HG02678 (cell line): ENCODE data around the gene PLA2G4B.

Experiments
- ATAC-seq: cut with Tn5 transposase; IDR thresholded peaks from one replicate; pipeline ENCODE4 v1.9.1; 2021; ENCODE audit warnings: mild to moderate bottlenecking, moderate library complexity; ENCODE audit not compliant: unreplicated experiment

The PLA2G4B gene

DNA sequence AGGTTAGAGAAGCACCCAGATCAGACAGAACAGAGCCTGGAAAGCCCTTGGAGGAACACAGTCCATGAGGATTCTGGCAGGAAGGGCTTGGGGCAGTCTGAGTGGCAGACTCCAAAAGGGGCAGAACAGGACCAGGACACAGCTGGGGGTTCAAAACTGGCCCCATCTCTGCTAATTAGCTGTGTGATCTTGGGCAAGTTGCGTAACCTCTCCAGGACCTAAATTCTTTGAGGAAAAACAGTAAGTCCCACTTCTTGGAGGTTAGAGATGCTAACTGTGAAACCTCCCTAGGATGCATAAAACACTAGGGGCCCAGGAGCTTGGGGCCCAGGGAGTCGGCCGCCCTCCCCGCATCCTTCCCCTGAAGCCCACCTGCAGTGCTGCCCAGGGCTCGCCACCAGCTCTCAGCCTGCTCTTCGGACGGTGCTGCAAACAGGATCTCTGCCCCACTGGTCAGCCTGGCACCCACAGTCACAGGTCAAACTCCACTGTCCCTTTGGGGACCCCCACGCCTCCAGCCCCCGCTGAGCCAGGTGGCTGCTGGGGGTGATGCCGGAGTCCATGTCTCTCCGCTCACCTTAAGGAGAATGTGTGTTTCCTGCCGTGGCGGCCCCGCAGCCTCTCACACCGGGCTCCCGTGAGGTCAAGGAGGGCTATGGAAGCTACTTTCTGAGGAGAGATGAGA, 12.0 kb downstream of the PLA2G4B start:
- ATAC-seq, result no peak

DNA sequence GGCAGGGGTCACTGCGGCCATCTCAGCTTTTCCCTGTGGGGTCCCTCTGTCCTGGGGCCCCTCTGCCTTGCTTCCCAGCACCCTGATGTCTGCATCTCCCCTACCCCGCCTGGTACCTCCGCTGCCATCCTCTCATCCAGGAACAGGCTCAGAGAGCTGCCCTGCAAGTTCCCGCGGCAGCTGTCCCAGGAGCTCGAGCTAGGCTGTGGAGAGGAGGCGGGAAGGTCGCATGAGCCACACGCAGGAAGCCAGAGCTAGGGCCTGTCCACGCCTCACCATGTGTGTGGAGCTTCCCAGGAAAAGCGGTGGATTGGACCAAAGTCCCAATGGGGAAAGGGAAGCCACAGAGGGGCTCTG, 12.5 kb downstream of the PLA2G4B start:
- ATAC-seq, result no peak

DNA sequence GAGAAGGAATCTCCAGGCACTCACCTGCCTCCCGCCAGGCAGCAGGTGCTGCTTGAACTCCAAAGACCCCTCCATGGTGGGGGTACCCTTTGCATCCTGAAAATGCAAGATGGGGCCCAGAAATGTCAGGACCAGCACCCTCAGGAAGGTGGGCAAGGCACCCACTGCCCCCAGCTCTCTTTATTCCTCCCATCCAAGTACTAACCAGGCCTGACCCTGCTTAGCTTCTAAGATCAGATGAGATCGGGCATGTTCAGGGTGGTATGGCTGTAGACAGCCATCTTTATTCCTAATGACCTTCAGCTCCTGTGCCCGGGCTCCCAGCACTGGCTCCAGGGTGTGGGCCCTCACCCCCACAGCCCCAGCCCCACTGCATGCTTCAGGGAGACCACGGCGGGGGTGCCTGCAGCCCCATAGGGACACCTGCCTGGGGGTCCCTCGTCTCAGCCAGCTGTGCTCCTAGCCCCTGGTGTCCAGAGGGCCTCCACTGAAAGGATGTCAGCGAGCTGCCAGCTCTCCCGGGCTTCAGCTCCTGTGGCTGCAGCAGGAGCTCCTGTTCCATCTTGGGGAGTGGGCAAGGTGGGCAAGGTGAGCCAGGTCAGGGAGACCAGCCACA, 13.2 kb downstream of the PLA2G4B start:
- no peak for ATAC-seq

DNA sequence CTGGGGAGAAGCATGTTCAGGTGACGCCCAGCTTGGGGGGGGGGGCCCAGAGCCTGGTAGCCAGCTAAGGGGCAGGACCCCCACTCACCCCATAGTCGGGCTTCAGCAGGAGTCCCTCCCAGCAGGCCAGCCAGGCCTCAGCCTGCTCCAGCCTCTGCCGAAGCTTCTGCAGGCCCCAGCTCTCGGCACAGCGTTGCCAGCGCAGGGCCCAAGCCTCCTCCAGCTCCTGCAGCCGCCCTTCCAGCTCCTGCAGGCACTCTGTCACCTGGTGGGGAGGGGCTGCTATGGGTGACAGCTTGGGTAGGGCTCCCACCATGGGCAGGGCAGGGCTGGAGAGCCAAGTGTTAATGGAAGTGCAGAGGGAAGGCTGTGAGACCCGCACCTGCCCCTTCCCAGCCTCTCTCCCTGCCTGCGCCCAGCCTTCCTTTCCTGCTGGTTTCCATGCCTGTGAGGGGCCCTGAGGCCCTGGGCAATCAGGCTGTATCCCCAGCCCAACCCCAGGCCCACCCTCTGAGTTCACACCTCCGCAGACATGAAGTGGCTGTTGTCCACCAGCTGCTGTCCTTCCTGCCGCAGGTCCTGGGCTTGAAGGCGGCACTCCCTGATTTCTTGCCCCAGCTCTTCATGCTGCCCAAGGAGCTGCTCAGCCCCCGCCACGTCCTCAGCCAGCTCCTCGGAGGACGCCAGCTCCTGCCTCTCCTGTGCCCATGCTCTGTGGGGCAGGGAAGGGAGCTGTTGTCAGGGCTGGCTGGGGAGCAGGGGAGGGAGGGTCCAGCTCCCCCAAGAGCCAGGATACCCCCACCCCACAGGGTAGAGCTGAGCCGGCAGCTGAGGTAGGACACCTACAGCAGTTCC, 14.3 kb downstream of the PLA2G4B start:
- ATAC-seq, result no peak

DNA sequence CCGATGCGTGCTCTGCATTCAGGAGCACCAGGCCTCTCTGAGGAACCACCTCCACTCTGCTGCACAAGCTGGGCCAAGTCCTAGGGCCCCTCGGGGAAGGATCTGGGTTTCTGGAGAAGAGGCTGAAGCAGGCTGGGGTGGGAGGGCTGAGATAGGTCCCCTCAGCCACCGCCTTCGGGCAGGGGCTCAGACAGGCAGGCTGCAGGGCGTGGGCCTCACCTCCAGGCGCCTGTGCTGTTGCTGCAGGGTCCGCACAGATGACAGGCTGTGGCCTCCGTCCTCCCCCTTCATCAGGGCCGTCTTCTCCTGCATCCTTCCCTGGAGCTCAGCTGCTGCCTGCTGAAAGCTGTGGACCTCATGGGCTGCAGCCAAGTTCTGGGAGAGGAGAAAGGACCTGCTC, 15.2 kb downstream of the PLA2G4B start:
- ATAC-seq, result no peak

DNA sequence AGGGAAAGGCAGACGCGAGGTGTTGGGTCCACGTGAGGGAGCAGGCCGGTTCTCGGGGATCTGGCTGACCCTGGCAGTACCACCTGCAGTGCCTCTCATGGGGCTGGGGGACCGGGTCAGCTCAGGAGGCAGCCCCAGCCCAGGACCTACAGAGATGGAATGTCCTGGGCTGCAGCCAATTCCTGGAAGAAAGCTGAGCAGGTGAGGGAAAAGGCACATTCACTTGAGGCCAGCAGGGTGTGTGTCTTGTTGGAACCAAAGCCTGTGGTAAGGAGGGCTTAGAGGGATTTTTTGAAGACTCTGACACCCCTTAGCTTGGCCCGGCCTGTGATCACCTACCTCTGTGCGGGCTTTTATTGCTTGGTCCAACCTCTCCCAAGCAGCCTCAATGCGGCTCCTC, 15.8 kb downstream of the PLA2G4B start:
- no peak for ATAC-seq

DNA sequence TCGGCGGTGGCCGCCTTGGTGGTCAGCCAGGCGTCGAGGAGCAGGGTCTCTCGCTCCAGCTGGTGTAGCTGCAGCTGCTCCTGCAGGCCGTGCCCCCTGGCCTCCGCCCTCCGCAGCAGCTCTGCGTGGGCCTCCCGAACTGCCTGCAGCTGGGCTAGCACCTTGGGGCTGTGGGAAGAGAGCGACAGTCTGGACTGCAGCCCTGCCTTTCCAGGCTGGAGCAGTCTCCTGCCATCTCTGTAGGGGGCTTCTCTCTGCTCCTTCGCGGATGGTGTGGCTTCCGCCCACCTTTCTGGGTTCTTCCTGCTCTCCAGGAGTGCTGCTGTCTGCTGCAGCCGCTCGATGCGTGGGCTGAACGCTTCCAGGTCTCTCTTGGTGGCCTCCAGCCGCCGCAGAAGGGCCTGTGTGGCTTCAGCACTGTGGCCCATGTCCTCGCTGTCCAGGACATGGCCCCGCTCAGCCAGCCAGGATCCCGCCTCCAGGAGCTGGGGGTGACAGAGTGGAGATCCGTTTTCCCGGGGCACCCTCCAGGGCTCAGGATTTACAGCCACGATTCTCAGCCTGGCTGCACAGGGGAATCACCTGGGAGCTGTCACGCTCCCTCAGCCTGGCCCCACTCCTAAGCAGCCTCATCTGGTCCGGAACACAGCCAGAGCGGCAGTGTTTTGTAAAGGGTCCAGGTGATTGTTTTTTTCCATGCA, 16.8 kb downstream of the PLA2G4B start:
- ATAC-seq, result no peak

DNA sequence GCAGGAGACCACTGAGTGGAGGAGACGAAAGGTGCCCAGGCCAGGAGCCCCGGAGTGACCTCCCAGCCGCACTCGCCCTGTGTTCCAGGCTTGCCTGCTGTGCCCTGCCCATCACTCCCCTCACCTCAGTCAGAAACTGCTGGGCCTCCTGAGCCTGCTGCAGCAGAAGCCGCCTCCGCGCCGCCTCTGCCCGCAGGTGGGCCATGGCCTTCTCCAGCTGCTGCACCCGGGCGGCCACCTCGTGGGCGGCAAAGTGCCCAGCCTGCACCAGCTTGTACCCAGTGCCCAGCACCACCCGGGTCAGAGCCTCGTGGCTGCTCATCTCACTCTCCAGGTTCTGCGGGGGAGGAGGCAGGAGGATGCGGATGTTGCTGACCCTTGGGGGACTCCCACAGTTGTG, 17.6 kb downstream of the PLA2G4B start:
- no peak for ATAC-seq

DNA sequence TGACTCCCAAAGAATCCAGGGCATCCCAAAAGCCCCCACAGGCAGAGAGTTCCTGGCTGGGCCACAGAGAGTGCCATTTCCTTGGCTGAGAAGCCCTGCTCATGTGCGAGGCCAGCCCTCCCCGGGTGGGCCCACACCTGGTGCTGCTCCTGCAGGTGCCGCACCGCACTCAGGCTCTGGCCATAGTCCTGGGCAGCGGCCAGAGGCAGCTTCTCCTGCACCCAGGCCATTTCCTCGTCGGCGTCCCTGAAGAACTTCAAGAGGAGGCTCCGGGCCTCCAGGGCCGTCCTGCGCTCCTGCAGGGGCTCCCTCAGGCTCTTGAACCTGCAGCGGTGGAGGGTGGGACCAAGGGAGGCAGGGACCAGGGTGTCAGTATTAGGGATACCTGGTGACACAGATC, 18.1 kb downstream of the PLA2G4B start:
- ATAC-seq, result no peak

DNA sequence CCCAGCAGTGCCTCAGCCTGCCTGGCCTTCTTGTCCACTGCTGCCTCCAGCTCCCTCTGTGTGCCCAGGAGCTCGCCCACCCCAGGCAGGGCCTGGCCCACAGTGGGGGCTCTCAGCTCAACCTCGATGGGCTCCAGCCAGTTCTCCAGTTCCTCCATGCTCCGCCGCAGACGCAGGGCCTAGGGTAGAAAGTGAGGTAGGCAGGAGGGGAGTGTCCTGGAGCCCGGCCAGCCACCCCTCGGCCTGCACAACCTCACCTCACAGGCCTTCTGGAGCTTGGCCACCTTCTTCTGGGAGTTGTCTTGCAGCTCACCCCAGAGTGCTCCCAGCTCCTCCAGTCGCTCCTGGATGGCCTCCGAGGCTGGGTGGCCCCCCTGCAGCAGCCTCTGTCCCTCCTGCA, 18.7 kb downstream of the PLA2G4B start:
- no peak for ATAC-seq

DNA sequence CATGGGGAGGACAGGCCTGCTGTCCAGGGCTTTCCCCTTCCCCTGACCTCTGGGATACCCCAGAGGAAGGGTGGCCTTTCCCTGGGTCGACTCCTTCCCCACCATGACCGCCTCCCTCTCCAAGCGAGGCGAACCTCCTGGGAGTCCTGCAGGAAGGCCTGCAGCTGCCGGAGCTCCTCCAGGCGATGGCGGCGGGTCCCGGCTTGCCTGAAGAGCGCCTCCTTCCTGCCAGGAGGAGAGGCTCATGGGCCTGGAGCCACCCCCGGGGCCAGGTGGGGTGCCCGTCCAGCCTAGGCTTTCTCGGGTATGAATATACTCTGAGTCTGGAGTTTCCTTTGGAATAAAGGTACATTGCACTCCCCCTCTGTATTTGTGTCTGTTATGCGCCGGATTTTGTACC, 20.1 kb downstream of the PLA2G4B start:
- no peak for ATAC-seq

DNA sequence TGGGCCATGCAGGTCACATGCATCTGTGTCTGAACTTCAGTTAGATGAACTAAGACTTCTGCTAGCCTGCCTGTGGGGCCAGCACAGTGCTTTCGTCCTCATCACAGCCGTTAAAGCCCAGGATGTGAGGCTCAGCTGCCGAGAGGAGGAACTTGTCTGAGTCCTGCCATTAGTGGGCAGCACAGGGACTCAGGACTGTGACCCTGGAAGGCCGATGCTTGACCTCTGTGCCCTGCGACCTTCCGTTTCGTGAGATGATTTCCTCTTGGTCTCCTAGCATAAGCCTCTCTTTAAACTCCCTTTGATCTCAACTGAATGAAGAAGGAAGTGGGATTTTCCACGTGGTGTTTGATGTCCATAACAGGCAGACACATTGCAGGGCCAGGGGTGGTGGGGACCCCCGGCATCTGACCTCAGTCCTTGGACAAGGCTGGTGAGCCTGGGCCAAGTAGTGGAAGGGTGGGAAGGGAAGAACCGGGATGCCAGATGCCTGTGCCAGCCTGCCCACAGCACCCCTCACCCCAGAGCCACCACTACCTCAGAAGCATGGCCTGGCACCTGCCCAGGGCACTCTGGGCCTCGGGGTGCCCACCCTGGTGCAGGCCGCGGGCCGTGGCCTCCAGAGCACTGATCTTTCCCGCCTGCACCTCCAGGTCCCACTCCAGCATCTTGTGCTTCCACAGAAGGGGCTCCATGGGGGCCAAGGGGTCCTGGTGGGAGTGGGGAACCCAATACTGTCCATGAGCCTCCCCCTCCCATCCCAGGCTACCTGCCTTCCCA, 21.6 kb downstream of the PLA2G4B start:
- ATAC-seq, result no peak

DNA sequence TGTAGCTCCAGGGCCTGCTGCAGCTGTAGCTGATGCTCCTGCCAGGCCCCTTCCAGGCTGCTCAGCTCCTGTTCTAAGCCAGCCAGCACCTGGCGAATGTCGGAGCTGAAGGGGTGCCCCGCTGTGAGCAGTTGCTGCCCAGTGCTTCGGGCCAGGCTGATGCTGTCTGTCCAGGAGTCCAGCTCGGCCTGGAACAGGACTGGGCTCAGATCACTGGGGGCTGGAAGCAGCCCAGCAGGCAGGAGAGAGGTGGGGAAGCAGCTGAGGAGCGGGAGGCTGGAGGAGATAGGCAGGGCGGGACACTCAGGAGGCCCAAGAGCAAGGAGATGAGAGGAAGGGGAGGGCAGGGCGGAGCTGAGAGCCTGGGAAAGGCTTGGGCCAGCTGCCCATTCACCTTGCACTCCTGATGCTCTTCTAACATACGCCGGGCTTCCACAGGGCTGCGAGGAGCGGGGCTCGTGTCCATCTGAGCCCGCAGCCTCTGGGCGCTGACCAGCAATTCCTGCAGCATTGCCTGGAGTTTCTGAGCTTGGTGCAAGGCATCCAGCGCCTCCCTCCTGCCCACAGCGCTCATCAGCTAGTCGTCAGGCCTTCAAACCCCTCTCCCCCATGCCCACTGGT, 23.2 kb downstream of the PLA2G4B start:
- no peak for ATAC-seq

DNA sequence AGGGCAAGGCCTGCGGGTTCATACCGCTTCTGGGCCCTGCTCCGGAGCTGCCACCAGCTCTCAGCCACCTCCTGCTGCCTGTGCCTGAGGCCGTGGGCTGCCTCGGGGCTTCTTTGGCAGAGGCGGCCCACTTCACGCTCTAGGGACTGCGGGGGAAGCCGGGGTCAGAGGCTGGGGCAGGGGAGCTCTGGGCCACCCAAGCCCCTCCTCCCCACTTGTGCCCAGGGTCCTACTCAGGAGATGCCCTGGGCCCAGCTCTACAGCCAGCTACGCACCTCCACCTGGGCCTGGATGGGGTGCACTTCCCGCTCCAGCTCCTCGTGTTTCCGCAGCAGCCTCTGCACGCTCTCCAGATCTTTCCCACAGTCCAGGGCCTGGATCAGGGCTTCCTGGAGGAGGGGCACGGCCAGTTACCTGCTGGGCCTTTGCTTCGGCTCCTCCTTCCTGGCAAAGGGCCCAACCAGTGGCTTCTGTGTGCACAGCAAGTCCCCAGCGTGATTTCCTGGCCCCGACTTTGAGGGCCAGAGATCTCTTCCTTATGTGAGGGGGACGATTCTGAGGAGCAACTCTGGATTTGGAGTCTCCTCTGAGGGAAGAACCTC, 24.0 kb downstream of the PLA2G4B start:
- ATAC-seq, result no peak

DNA sequence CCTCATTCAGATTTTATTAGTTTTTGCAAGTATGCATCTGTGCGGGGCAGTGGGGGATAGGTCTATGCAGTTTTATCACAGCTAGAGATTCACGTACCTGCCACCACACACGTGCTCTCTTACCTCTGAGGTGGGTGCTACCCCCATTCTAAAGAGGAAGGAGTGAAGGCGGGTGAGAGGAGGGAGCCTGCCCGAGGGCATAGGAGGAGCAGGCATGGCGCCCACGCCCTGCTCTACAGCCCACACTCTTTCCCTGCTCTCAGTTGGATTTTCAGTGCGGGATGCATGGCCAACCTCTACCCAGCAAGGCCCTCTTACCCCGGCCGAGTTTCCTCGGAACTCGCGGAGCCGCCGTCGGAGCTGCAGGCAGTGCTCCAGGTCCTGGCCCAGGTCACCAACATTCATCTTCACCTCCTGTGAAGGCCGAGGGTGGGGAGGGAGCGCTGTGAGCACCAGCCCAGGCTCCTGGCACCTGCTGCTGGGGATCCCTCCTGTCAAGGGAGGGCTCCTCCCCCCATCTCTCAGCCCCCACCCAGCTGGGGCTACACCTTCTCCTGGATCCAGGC, 26.9 kb downstream of the PLA2G4B start:
- no peak for ATAC-seq

DNA sequence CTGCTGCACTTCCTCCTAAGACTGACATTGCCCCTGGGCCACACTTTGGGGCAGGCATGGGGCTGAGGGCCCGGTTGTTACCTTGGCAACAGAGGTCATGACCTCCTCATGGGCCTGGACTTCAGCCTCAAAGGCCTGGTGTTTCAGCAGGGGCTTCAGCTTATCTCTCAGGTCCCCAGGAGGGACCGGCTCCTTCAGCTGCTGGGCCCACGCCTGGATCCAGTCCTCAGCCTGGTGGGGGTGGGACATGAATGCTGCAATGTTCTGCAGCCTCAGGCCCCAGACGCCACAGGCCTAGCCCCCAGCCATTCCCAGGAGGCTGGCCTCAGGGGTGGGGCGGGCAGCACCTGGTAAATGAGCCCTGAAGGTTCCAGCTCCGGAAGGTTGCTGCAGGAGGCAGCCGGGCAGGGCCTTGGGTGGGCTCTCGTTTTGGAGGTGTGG, 27.6 kb downstream of the PLA2G4B start:
- no peak for ATAC-seq

DNA sequence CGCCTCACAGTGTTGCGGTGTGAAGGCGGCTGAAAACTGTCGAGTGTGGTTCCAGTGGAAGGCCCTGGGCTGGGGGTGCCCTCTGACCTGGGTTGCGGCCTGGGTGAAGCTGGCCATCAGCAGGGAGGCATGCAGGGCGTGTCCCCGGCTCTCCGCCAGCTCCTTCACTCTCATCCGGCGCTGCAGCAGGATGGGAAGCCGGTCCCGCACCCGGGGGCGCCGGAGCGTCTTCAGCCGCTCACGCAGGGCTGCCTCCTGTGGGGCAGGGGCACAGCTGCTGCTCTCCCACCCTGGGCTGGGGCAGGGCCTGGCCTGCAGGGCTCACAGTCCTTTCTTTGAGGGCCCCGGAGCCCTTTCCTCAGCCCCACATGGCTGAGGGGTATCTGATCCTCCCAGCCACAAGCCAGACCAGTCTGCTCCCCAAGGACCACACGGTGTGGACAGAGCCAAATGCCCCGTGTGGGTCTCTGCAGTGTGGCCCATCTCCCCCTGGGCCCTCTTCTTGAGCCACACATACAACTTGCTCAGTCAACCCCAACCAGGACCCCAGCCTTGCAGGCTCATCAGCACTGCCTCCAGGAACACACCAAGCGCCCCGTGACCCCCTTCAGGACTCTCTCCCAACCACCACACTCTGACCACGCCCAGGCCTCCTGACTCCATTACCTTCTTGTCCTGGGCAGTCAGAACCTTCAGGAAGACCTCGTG, 28.4 kb downstream of the PLA2G4B start:
- ATAC-seq, result no peak

DNA sequence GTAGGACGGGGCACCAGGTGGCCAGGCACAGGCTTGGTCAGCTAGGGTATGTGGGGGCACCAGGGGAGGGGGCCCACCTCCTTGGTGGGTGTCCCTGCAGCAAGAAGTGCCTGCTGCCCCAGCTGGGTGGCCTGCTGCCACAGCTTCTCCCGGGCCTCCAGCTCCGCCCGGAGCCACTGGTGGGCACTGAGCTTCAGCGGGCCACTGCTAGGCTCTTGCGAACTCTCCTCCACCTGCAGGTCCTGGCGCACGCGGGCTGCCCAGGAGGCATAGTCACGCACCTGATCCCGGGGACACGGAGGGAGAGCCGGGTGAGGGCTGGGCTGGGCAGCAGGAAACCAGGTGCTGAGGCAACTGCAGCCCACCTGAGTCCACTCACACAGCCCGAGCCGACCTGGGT, 29.7 kb downstream of the PLA2G4B start:
- ATAC-seq, result no peak
